Neural progenitor cell (in vitro differentiated cells): ENCODE results near the gene LARGE1.

Source experiments
- CTCF ChIP-seq: fragments of 200-600 bp; sonication (generic); IDR thresholded peaks from 2 replicates; pipeline ENCODE4 v1.5.1; 2017; ENCODE audit warnings: antibody characterized with exemption, mild to moderate bottlenecking
- EZH2 ChIP-seq: fragments of 200-600 bp; sonication (generic); IDR thresholded peaks from 2 replicates; pipeline ENCODE4 v1.6.1; 2017; ENCODE audit warnings: antibody characterized with exemption, mild to moderate bottlenecking, moderate library complexity

- no peak for TF ChIP-seq CTCF
- no peak for TF ChIP-seq EZH2
Observed at GRCh38 chr22:33380789-33381530, 539.3 kb downstream of the LARGE1 start.
